Thyroid gland (tissue), 4 donors: ENCODE measurements around the gene SELENOF.

Experiments
- CTCF ChIP-seq, 6 experiments: fragments of 200-600 bp in 3 of 6; fragments of 450-650 bp in 3 of 6; sonication (generic) in 3 of 6; IDR thresholded peaks; one replicate each; pipeline ENCODE4 v1.5.1; 2016 to 2019; ENCODE audit warnings: antibody characterized with exemption in 6 of 6, mild to moderate bottlenecking in 2 of 6, inconsistent platforms in 1 of 6, moderate library complexity in 1 of 6
- POLR2A ChIP-seq, 2 donors: fragments of 450-650 bp; IDR thresholded peaks; one replicate each; pipeline ENCODE4 v1.6.1; 2017; ENCODE audit warnings: antibody characterized with exemption in 2 of 2, mild to moderate bottlenecking in 2 of 2, moderate library complexity in 1 of 2

GRCh38 chr1:86933562-86934377 is 19.8 kb upstream of the SELENOF start:
- TF ChIP-seq CTCF (IDR thresholded peaks at IDR 0.05) (no peak), POLR2A (IDR thresholded peaks at IDR 0.05) (no peak)
